Head of caudate nucleus (tissue), 42 donors: ENCODE results near the gene GEN1.
"Not testable (repeated sequence)": the region's sequence is repeated elsewhere in the genome, so short reads cannot be mapped to it uniquely, and the experiment has no call there.

Experiments used
- DNase-seq, 42 donors: peaks; one replicate each; pipeline versions ENCODE4 v3.0.0 to v3.0.0-alpha.2; 2020 to 2021; ENCODE audit warnings: mixed read lengths in 7 of 42
- intact Hi-C: fragments of 100-400 bp; cut with DNase I; formaldehyde crosslinking; loops from one replicate; pipeline ENCODE4 v1.15.0; 2022

The GEN1 gene

DNA sequence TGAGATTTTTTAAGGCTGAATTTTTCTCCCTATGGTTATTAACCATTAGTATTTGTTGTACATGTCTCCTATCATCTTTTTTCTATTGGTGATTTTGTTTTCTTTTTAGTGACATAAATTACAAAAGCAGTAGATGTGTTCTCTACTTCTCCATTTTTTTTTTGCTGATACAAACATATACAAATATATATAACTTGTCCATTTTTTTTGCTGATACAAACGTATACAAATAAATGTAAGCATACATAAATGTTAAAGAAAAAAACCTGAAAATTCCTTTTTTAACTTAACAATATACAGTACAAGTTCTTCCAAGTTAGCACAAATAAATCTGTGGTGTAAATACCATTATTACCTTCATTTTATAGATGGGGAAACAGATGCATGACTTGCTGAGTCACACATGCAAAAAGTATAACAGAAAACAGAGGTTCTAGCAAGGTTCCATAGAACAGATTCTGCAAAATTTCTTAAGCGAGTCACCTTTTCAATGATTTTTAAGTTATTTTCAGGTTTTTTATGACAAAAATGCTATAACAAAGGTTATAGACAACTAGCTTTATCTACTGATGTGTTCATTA, 64.4 kb downstream of the GEN1 start:
- no peak for DNase-seq
- intact Hi-C loops, result no loop called here

DNA sequence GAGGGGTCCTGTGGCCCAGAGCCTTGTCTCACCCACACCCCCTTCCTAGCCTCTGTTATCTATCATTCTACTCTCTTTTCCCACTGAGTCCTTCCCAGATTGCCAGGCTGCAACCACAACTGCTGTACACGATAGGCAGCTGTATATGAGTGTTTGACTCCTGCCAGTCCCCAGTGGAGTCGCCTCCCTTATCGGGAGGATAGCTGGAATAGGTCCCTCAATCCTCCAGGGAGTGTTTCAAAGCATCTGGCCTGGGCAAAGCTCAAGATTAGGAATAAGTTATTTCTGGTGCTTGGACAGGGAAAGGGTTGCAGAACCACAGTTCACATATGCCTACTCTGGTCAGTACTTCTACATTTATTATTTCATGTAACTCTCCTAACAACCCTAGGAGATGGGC, 67.1 kb downstream of the GEN1 start:
- DNase-seq, result no peak
- intact Hi-C loops, result no loop called here

- no peak for DNase-seq
- intact Hi-C loops, result no loop called here
Measured at GRCh38 chr2:17821535-17822444, 67.9 kb downstream of the GEN1 start.

DNA sequence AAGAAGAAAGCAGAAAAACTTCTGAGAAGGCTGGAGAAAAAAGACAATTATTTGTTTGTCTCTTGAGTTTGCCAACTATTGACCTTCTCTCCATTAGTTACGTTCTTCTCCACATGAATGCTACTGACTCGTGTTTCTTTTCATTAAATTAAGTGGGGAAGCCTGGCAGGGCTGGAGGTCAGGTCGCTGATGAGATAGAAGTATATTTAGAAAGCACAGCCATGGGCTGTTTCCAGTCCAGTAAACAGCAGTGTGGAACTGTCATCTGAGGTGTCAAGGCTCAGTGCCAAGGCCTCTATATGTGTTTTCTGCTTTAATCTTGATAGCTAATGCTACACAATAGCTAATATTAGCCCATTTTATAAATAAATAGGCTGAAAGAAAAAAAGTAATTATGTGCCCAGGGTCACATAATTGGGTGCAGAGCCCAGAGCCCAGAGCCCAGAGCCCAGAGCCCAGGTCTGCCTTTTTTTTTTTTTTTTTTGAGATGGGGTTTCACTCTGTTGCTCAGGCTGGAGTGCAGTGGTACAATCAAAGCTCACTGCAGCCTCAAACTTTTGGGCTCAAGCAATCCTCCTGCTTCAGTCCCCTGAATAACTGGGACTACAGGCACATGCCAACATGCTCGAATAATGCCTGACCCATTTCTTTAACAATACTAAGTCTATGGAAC, 68.6 kb downstream of the GEN1 start:
- intact Hi-C loops, result no loop called here

GRCh38 chr2:17823646-17824045, 69.7 kb downstream of the GEN1 start:
- DNase-seq, intact Hi-C loops: not testable (repeated sequence)

More for the DNA sequence above, 68.6 kb downstream of the GEN1 start:
- DNase-seq, result no peak

DNA sequence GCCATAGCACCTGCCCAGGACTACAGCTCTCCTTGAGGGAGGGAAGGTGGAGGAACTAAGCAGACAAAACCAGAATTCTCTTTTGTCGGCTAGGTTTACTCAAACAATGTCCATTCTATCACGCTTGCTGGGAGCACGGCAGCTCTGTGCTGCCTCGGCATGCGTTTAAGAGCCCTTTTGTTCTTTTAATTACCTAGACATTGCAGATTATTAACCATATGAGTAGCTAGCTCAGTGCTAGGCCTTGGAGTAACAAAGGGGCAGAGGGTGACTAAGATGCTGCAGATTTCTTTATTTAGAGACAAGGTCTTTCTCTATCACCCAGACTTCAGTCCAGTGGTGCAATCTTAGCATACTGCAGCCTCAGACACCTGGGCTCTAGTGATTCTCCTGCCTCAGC, 73.4 kb downstream of the GEN1 start:
- intact Hi-C loops, result no loop called here
- DNase-seq, result no peak

DNA sequence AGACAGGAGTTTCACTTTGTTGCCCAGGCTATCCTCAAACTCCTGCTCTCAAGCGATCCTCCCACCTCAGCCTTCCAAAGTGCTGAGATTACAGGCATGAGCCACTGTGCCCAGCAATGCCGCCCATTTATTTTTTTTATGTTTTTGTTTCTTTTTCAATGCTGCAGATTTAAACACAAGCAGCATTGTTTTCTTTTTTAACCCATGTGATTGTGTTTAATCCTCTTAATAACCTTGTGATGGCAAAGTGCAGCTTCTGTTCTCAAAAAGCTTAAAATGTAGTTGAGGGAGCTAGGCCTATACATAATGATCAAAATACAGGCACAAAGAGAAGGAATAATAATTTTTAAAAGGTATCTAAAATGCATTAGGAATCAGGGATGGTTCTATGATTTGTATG, 73.8 kb downstream of the GEN1 start:
- intact Hi-C loops, result no loop called here
- no peak for DNase-seq

DNA sequence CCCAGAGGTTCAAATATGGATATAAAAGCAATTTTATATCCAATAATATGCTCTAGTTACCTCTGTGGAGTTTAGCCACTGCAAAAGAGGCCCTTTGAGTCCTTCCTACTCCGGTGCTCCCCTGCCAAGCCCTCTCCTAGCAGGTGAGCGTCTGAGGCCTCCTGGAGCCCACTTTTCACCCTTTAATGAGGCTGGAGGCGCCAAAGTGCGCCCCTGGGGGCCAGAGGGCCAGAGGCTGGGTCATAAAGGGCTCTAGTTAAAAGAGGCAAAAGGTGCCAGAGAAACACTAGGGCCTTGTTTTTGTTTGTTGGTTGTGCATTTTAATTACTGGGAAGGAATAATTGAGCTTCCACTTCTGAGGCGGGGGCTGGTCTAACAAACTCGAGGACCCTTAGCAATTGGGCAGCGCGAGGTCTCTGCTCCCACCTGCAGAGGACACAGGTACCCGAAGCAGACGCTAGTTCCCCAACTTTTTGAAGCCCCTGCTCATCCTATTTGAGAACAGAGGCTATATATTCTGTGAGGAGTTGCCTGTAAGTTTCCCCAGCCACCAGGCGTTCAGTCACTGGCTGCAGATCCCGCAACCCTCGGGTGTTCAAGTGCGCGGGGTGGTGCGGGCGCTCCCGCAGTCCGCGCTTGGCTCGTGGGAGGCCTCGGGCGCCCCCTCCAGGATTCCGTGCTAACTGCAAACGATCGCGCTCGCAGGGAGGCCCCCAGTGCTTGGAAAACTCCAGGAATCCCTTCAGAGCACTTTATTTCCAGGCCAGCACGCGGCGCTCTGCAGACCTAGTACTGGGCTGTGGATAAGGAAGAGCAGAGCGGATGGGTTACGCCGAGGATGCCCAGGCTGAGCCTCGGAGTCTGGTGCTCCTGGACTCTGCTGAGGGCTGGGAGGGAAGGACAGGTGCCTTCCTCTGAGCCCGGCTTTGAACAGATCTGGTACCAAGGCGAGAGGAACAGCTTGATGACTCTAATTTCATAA, 76.4 kb downstream of the GEN1 start:
- intact Hi-C loops, result no loop called here
- DNase-seq, result peak; percentile 40 to 87 (median 76)

DNA sequence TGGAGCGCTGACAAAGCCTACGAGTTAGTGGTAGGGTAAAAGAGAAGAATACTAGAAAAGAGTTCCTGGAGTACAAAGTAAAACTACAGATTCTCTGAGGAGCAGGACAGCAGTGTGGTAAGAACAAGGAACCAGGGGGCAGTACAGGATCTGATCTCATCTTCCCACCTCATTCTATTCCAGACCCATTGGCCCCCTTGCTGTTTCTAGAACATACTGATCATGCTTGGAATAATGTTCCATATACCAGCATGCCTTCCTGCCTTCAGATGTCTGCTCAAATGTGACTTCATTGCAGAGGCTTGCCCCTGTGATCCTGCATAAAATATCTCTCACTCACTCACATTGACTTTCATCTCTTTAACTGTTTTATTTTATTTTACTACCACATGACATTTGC, 81.6 kb downstream of the GEN1 start:
- intact Hi-C loops, result no loop called here
- no peak for DNase-seq
